Stimulated activated effector memory CD8-positive, alpha-beta T cell treated with anti-CD3 and anti-CD28 coated beads, Interleukin-12 subunit alpha, Interleukin-12 subunit beta, amount 100 ng/mL, for 72 hours (primary cell): ENCODE data around the gene OGN.
"Not testable (repeated sequence)": the region's sequence is repeated elsewhere in the genome, so short reads cannot be mapped to it uniquely, and the experiment has no call there.

Experiments
- ATAC-seq: fragments of 150-1000 bp; cut with Tn5 transposase; 2 replicates; pipeline ENCODE4 v1.10.0; 2021
- DNase-seq, 2 donors: peaks; one replicate each; pipeline ENCODE4 v3.0.0; 2021 to 2022; ENCODE audit warnings: low spot score in 2 of 2
- H3K27ac Mint-ChIP-seq: one replicate; pipeline ENCODE4 v1.8.0; 2022; ENCODE audit warnings: mild to moderate bottlenecking, mixed read lengths
- H3K36me3 Mint-ChIP-seq: one replicate; pipeline ENCODE4 v1.8.0; 2022; ENCODE audit warnings: mild to moderate bottlenecking, mixed read lengths
- H3K4me1 Mint-ChIP-seq: one replicate; pipeline ENCODE4 v1.8.0; 2022; ENCODE audit warnings: mixed read lengths
- H3K4me3 Mint-ChIP-seq: one replicate; pipeline ENCODE4 v1.8.0; 2022; ENCODE audit warnings: mild to moderate bottlenecking, mixed read lengths
- H3K9me3 Mint-ChIP-seq: one replicate; pipeline ENCODE4 v1.8.0; 2022; ENCODE audit warnings: mixed read lengths

The OGN gene

GRCh38 chr9:92422611-92423338 lies 18.4 kb upstream of the OGN start:
- DNase-seq (no peak), ATAC-seq (no peak)
- Mint-ChIP-seq H3K9me3 (no peaks in the 10 kb centered on the region), H3K36me3 (no peaks in the 10 kb centered on the region), H3K4me1 (no peaks in the 10 kb centered on the region), H3K27ac (no peak overlapping the region), H3K4me3 (no peak overlapping the region)

- H3K4me1 Mint-ChIP-seq, result no peaks in the 10 kb centered on the region
- H3K36me3 Mint-ChIP-seq, result no peaks in the 10 kb centered on the region
- no peak overlapping the region for H3K27ac Mint-ChIP-seq
- DNase-seq, result no peak
- ATAC-seq, result no peak
- no peaks in the 10 kb centered on the region for H3K9me3 Mint-ChIP-seq
- no peak overlapping the region for H3K4me3 Mint-ChIP-seq
Observed at GRCh38 chr9:92414566-92414965, 10.2 kb upstream of the OGN start.

- H3K27ac Mint-ChIP-seq, DNase-seq, H3K4me3 Mint-ChIP-seq, H3K9me3 Mint-ChIP-seq, ATAC-seq, H3K36me3 Mint-ChIP-seq: not testable (repeated sequence)
- H3K4me1 Mint-ChIP-seq, result peaks cover 13% of the 10 kb centered on the region
Observed at GRCh38 chr9:92411157-92411556, 6.8 kb upstream of the OGN start.

DNA sequence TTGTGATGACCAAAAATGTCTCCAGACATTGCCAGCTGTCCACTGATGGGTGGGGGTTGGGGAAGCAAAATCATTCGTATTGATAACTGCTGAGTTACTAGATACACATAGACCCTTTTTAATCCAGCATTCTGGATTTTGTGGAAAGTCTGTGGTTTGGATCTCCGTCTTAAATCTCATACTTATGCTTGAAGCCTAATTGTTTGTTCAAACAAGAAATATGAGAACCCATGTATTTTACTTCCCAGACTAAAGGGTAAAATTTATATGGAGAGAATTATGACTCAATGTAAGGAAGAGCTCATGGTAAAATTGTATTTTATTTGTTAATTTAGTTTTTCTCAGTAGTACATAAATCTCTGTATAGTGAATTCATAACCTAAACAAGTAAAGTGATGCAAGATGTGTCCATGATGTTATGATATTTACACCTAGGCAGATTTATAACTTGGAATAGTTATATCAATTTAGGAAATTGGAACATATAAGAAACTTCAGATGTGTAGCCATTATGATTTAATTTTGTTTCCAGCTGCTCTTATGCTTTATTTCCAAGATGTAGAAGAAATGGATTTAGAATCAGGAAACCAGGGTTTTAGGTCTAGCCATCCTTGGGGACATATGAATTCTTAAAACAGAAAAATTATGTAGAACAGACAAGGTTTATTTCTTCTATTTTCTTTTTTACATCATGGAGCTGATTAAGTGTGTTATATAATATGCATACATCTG lies 4.5 kb upstream of the OGN start:
- Mint-ChIP-seq H3K4me1 (peaks cover 17% of the 10 kb centered on the region), H3K4me3 (no peak overlapping the region), H3K36me3 (no peaks in the 10 kb centered on the region), H3K27ac (no peak overlapping the region), H3K9me3 (no peaks in the 10 kb centered on the region)
- ATAC-seq (no peak), DNase-seq (no peak)

DNA sequence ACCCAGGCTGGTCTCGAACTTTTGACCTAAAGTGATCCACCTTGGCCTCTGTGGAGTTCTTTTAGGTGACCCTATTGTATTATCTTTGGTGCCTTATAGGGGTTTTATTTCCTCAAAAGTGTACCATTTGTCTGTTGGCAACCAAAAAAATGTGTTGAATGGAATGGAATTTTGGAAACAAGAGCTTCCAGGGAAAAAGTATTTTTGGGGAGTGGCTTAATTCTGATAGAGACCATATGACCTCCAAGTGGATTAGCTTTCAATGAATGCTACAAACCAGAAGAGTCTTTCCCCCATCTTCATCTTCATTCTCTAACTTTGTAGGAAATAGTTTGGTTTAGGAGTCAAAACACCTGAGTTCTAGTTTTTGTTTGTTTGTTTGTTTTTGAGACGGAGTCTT lies 3.4 kb upstream of the OGN start:
- ATAC-seq, result no peak
- H3K4me3 Mint-ChIP-seq, result no peak overlapping the region
- no peak for DNase-seq

GRCh38 chr9:92406477-92406876 lies 2.1 kb upstream of the OGN start:
- H3K27ac Mint-ChIP-seq, result peak overlapping the region; percentile 2
- DNase-seq, result no peak
- H3K4me1 Mint-ChIP-seq, result peaks cover 17% of the 10 kb centered on the region
- no peak overlapping the region for H3K4me3 Mint-ChIP-seq
- ATAC-seq, result peak; percentile 72
- H3K36me3 Mint-ChIP-seq, result no peaks in the 10 kb centered on the region
- no peaks in the 10 kb centered on the region for H3K9me3 Mint-ChIP-seq

More for the DNA sequence above, 3.4 kb upstream of the OGN start:
- Mint-ChIP-seq H3K9me3 (no peaks in the 10 kb centered on the region), H3K36me3 (no peaks in the 10 kb centered on the region), H3K27ac (no peak overlapping the region), H3K4me1 (peaks cover 17% of the 10 kb centered on the region)

DNA sequence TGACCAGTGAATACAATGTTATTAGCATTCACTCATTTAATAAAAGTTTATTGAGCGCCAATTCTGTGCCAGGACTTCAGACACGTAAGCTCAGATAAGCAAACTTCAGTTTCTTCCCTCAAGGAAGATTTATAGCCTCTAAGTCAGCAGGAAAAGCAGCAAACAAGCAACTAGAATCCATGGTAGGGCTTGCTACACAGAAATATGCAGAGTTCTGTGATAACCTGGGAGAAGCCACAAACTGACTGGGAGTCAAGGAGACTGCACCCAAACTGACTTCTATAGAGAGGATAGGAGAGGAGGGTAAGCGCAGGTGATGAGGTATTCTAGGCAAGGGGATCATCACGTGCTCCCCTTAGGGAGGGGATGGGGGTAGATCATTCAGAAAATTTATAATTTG lies 1.4 kb upstream of the OGN start:
- DNase-seq, result no peak
- Mint-ChIP-seq H3K9me3 (no peaks in the 10 kb centered on the region), H3K4me3 (no peak overlapping the region), H3K4me1 (peaks cover 17% of the 10 kb centered on the region), H3K36me3 (no peaks in the 10 kb centered on the region), H3K27ac (peak overlapping the region; percentile 2)
- no peak for ATAC-seq

- Mint-ChIP-seq H3K4me1 (peaks cover 17% of the 10 kb centered on the region), H3K9me3 (no peaks in the 10 kb centered on the region), H3K4me3 (no peak overlapping the region), H3K27ac (no peak overlapping the region), H3K36me3 (no peaks in the 10 kb centered on the region)
- ATAC-seq (no peak), DNase-seq (no peak)
Observed at GRCh38 chr9:92402826-92403745, 1.3 kb downstream of the OGN start.

DNA sequence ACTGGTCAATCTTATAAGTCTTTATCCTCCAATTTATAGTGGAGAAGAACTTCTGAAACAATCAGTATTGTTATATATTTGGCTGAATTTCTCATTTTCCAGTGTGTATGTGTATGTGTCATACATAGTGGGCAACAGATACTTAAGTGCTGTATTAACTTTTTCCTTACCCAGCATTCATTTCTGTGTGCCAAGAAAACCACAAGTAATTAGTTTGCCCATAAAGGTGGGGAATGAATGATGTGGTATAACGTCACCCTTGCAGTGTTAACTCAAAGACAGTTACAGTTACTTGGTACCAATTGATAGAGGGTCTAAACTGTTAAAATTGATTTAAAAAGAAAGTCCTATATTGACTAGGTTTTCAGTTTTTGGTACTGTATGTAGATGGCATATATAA lies 2.0 kb downstream of the OGN start:
- ATAC-seq, result peak; percentile 79
- Mint-ChIP-seq H3K4me3 (no peak overlapping the region), H3K27ac (no peak overlapping the region), H3K36me3 (no peaks in the 10 kb centered on the region), H3K9me3 (no peaks in the 10 kb centered on the region), H3K4me1 (peaks cover 17% of the 10 kb centered on the region)
- no peak for DNase-seq

- Mint-ChIP-seq H3K9me3 (no peaks in the 10 kb centered on the region), H3K27ac (no peak overlapping the region), H3K36me3 (no peaks in the 10 kb centered on the region), H3K4me1 (no peaks in the 10 kb centered on the region), H3K4me3 (no peak overlapping the region)
- DNase-seq (no peak), ATAC-seq (no peak)
Observed at GRCh38 chr9:92397853-92398252, 6.5 kb downstream of the OGN start.

DNA sequence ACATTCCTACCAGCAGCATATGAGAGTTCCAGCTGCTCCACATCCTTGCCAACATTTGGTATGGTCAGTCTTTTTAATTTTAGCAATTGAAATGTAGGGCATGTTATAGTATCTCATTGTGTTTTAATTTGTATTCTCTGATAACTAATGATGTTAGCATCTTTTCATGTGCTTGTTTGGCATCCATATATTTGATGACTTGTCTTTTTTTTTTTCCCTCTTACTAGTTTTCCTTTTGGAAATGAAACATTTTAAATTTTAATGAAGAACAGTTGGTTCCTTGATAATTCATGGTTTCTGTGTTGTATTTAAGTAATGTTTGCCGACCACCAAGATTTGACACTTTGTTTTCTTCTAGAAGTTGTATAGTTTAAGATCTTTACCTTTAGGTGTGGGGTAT lies 8.8 kb downstream of the OGN start:
- DNase-seq, result no peak
- H3K4me3 Mint-ChIP-seq, result no peak overlapping the region
- no peaks in the 10 kb centered on the region for H3K9me3 Mint-ChIP-seq
- H3K36me3 Mint-ChIP-seq, result no peaks in the 10 kb centered on the region
- H3K4me1 Mint-ChIP-seq, result no peaks in the 10 kb centered on the region
- H3K27ac Mint-ChIP-seq, result no peak overlapping the region
- ATAC-seq, result no peak

- no peak overlapping the region for H3K4me3 Mint-ChIP-seq
- no peak for DNase-seq
Observed at GRCh38 chr9:92393686-92394085, 10.7 kb downstream of the OGN start.

GRCh38 chr9:92392690-92393089 lies 11.7 kb downstream of the OGN start:
- H3K4me3 Mint-ChIP-seq, result no peak overlapping the region
- no peaks in the 10 kb centered on the region for H3K9me3 Mint-ChIP-seq
- DNase-seq (no peak), ATAC-seq (no peak)
- H3K36me3 Mint-ChIP-seq, result no peaks in the 10 kb centered on the region
- no peak overlapping the region for H3K27ac Mint-ChIP-seq
- no peaks in the 10 kb centered on the region for H3K4me1 Mint-ChIP-seq

More at GRCh38 chr9:92393686-92394085, 10.7 kb downstream of the OGN start:
- Mint-ChIP-seq H3K9me3 (no peaks in the 10 kb centered on the region), H3K27ac (no peak overlapping the region), H3K4me1 (no peaks in the 10 kb centered on the region), H3K36me3 (no peaks in the 10 kb centered on the region)
- ATAC-seq, result no peak

DNA sequence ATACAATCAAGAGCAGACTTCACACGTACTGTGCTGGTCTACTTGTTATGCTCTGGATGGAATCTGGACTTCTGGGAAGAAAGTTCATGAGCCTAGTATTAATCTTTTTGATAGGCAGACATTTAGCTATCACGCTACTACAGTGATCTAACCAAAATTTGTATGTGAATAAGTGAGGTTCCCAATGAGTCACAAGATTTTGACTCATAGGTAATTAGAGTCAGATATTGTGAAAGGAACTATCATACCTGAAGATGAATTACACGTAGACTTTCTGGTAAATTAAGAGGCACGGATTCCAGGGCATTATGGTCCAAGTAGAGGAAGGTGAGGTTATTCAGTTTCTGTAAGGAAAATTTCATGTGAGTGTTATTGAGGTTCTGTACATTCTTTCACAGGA lies 18.4 kb downstream of the OGN start:
- H3K27ac Mint-ChIP-seq, result no peak overlapping the region
- no peak for ATAC-seq
- no peaks in the 10 kb centered on the region for H3K36me3 Mint-ChIP-seq

GRCh38 chr9:92385477-92385876 lies 18.9 kb downstream of the OGN start:
- Mint-ChIP-seq H3K9me3 (no peaks in the 10 kb centered on the region), H3K36me3 (no peaks in the 10 kb centered on the region), H3K4me1 (no peaks in the 10 kb centered on the region), H3K27ac (no peak overlapping the region), H3K4me3 (no peak overlapping the region)
- DNase-seq (no peak), ATAC-seq (no peak)

More for the DNA sequence above, 18.4 kb downstream of the OGN start:
- H3K9me3 Mint-ChIP-seq, result no peaks in the 10 kb centered on the region
- DNase-seq, result no peak
- no peak overlapping the region for H3K4me3 Mint-ChIP-seq
- no peaks in the 10 kb centered on the region for H3K4me1 Mint-ChIP-seq
